Liver (tissue), 3 donors: ENCODE measurements around the gene PDE10A.

Experiments
- ATF3 ChIP-seq: IDR thresholded peaks from 2 replicates; pipeline ENCODE4 v1.6.1; 2016; ENCODE audit warnings: antibody characterized with exemption
- CTCF ChIP-seq: fragments of 150-350 bp; IDR thresholded peaks from 2 replicates; pipeline ENCODE4 v1.5.1; 2017; ENCODE audit warnings: improper control_type of control experiment, low read depth, low read length; ENCODE audit not compliant: missing input control
- EGR1 ChIP-seq, 2 donors: IDR thresholded peaks; 2 replicates each; pipeline ENCODE4 v1.6.1; 2016 to 2018; ENCODE audit warnings: antibody characterized with exemption in 2 of 2, low read depth in 2 of 2
- JUND ChIP-seq, 2 donors: IDR thresholded peaks; 2 replicates each; pipeline ENCODE4 v1.6.1; 2016; ENCODE audit warnings: antibody characterized with exemption in 2 of 2
- MAX ChIP-seq: IDR thresholded peaks from 2 replicates; pipeline ENCODE4 v1.6.1; 2016; ENCODE audit warnings: antibody characterized with exemption
- RAD21 ChIP-seq, 2 donors: IDR thresholded peaks; 2 replicates each; pipeline ENCODE4 v1.6.1; 2016; ENCODE audit warnings: antibody characterized with exemption in 2 of 2, mild to moderate bottlenecking in 2 of 2
- REST ChIP-seq: IDR thresholded peaks from 2 replicates; pipeline ENCODE4 v1.6.1; 2016; ENCODE audit warnings: antibody characterized with exemption, mild to moderate bottlenecking
- RXRA ChIP-seq, 2 donors: IDR thresholded peaks; 2 replicates each; pipeline ENCODE4 v1.6.1; 2017 to 2018; ENCODE audit warnings: antibody characterized with exemption in 2 of 2, mild to moderate bottlenecking in 1 of 2
- SP1 ChIP-seq: IDR thresholded peaks from 2 replicates; pipeline ENCODE4 v1.6.1; 2018; ENCODE audit warnings: antibody characterized with exemption, mild to moderate bottlenecking
- TAF1 ChIP-seq: conservative IDR thresholded peaks from 2 replicates; pipeline ENCODE4 v1.6.1; 2016; ENCODE audit warnings: antibody characterized with exemption, mild to moderate bottlenecking
- YY1 ChIP-seq: IDR thresholded peaks from 2 replicates; pipeline ENCODE4 v1.6.1; 2016; ENCODE audit warnings: antibody characterized with exemption, mild to moderate bottlenecking
- ZBTB33 ChIP-seq: IDR thresholded peaks from 2 replicates; pipeline ENCODE4 v1.6.1; 2016; ENCODE audit warnings: antibody characterized with exemption
- donor health status: healthy.
- donor health status: healthy.

GRCh38 chr6:165599596-165600487 lies 63.2 kb downstream of the PDE10A start:
- no peak for TF ChIP-seq CTCF
- no peak for TF ChIP-seq MAX
- no peak for TF ChIP-seq RAD21 (IDR thresholded peaks at IDR 0.05)
- no peak for TF ChIP-seq YY1
- no peak for TF ChIP-seq REST
- TF ChIP-seq SP1, result no peak
- no peak for TF ChIP-seq ATF3
- TF ChIP-seq ZBTB33, result no peak
- TF ChIP-seq RXRA (IDR thresholded peaks at IDR 0.05), result no peak
- no peak for TF ChIP-seq TAF1
- no peak for TF ChIP-seq EGR1 (IDR thresholded peaks at IDR 0.05; ENCODE audit: low read depth in 2 of 2)
- no peak for TF ChIP-seq JUND (IDR thresholded peaks at IDR 0.05)
